HL-60 (cell line): ENCODE measurements around the gene ZCCHC9.

Source experiments
- DNase-seq, 2 experiments: peaks; one replicate each; pipeline ENCODE4 v3.0.0-alpha.2; 2010 to 2020; ENCODE audit warnings: low read depth in 1 of 2, low spot score in 1 of 2
- H3K27ac ChIP-seq: fragments of 250-450 bp; sonication (Bioruptor Pico); replicated peaks from 2 replicates; pipeline ENCODE4 v1.5.1; 2020; ENCODE audit warnings: mild to moderate bottlenecking, moderate library complexity
- H3K27me3 ChIP-seq: fragments of 250-450 bp; sonication (Bioruptor Pico); 2 replicates; pipeline ENCODE4 v1.5.1; 2021; ENCODE audit warnings: mild to moderate bottlenecking, moderate library complexity; ENCODE audit not compliant: insufficient read depth, poor library complexity, severe bottlenecking
- H3K4me3 ChIP-seq: replicated peaks from 2 replicates; pipeline ENCODE4 v1.5.1; 2011; ENCODE audit warnings: mild to moderate bottlenecking, control low read depth, low read length; ENCODE audit not compliant: insufficient read depth
- CTCF ChIP-seq: IDR thresholded peaks from one replicate; pipeline ENCODE4 v1.5.1; 2011; ENCODE audit warnings: low read length, control low read depth, inconsistent platforms; ENCODE audit not compliant: insufficient read depth
- GABPA ChIP-seq: IDR thresholded peaks from 2 replicates; pipeline ENCODE4 v1.6.1; 2012; ENCODE audit warnings: low read depth
- POLR2AphosphoS5 ChIP-seq: IDR thresholded peaks from 2 replicates; pipeline ENCODE4 v1.6.1; 2012; ENCODE audit warnings: low read depth
- SPI1 ChIP-seq: IDR thresholded peaks from 2 replicates; pipeline ENCODE4 v1.6.1; 2012; ENCODE audit warnings: low read depth, mild to moderate bottlenecking, borderline replicate concordance
- TF ChIP-seq, protein P1 (sequence below): IDR thresholded peaks from 2 replicates; pipeline ENCODE4 v1.6.1; 2012; ENCODE audit warnings: low read depth; ENCODE audit not compliant: insufficient replicate concordance

ZCCHC9 gene

DNA sequence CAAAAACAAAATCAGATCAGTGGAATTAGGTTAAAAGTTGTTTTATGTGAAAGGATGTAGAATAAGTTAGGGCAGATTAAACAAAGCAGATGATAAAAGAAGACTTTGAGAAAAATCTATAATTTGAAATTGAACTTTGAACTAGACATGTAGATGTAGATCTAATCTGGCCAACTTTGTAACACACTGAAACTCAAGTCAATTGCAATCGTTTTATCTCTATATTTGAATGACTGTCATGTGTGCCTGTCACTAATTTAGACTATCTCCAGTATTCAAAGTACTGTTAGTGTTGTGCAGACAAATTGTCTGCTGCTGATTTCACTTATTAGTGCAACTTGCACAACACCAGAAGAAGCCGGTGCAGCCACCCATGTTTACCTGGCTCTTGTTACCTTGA lies 52.7 kb downstream of the ZCCHC9 start:
- Histone ChIP-seq H3K27ac (no peak overlapping the region), H3K27me3 (no peaks in the 10 kb centered on the region), H3K4me3 (no peak overlapping the region)
- DNase-seq, result no peak
- TF ChIP-seq POLR2AphosphoS5 (no peak), SPI1 (no peak), CTCF (no peak), GABPA (no peak)
- TF ChIP-seq, protein P1, sequence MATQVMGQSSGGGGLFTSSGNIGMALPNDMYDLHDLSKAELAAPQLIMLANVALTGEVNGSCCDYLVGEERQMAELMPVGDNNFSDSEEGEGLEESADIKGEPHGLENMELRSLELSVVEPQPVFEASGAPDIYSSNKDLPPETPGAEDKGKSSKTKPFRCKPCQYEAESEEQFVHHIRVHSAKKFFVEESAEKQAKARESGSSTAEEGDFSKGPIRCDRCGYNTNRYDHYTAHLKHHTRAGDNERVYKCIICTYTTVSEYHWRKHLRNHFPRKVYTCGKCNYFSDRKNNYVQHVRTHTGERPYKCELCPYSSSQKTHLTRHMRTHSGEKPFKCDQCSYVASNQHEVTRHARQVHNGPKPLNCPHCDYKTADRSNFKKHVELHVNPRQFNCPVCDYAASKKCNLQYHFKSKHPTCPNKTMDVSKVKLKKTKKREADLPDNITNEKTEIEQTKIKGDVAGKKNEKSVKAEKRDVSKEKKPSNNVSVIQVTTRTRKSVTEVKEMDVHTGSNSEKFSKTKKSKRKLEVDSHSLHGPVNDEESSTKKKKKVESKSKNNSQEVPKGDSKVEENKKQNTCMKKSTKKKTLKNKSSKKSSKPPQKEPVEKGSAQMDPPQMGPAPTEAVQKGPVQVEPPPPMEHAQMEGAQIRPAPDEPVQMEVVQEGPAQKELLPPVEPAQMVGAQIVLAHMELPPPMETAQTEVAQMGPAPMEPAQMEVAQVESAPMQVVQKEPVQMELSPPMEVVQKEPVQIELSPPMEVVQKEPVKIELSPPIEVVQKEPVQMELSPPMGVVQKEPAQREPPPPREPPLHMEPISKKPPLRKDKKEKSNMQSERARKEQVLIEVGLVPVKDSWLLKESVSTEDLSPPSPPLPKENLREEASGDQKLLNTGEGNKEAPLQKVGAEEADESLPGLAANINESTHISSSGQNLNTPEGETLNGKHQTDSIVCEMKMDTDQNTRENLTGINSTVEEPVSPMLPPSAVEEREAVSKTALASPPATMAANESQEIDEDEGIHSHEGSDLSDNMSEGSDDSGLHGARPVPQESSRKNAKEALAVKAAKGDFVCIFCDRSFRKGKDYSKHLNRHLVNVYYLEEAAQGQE, result no peak

DNA sequence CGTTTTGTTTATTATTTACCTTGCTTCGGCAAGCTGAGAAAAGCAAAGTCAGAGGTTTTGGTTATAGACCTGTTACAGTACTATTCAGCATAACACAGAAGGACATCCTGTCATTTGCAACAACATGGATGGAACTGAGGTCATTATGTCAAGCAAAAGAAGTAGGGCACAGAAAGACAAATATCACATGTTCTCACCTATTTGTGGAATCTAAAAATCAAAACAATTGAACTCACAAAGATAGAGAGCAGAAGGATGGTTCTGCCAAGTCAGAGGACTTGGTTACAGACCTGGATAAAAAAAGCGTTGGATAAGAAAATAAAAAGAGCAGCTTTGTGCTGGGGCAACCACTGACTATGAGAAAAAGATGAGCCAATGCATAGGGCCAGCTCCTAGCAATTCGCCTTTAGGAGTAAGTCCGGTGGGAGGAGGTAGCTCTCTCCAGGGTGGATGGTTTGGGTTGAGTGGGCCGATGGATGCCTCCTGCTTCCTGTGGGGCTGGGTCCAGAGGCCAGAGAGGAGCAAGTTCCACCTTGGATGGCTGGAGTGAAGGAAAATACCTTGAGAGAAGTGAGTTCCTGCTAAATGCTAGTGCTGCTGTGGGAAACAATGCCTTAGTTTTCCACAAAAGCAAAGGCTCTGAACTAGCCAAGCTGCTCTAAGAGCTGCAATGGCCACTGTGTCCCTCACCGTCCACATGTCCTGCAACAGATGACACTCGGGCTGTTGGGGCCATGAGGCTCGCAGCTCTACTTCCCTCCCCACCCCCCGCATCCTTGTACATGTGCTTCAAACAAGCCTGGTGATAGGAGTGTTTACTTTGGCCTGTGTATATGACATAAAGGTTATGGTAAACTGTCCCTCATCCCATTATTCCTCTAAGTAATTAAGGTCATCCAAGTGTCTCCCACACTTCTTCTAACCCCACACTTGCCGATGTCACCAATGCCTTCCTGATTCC lies 54.2 kb downstream of the ZCCHC9 start:
- Histone ChIP-seq H3K4me3 (no peak overlapping the region), H3K27ac (no peak overlapping the region), H3K27me3 (no peaks in the 10 kb centered on the region)
- TF ChIP-seq POLR2AphosphoS5 (no peak), SPI1 (no peak), CTCF (no peak), GABPA (no peak)
- TF ChIP-seq, protein P1, result no peak
- no peak for DNase-seq

DNA sequence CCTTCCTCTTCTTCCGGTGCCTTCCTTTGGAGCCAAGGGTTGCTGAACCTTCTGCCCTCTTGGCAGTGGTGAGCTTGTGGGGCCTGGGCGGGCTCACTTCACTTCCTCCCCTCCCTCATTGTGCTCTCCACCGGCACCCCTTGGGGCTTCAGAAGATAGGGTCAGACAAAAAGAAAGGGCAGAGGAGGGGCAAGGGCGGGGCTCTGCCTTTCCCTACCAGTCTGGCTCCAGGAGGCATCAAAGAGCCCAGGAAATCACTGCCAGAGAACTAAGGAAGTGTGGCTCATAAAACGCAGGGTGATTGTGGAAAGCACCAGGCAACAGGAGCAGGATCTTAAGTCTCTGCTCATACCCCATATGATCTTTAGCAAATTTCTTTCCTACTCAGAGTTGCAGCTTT lies 57.7 kb downstream of the ZCCHC9 start:
- H3K27ac ChIP-seq, result no peak overlapping the region

More for the DNA sequence above, 57.7 kb downstream of the ZCCHC9 start:
- Histone ChIP-seq H3K27me3 (no peaks in the 10 kb centered on the region), H3K4me3 (no peak overlapping the region)
- TF ChIP-seq POLR2AphosphoS5 (no peak), SPI1 (no peak), CTCF (no peak), GABPA (no peak)
- TF ChIP-seq, protein P1, result no peak
- DNase-seq, result no peak
